HepG2 (cell line): ENCODE results near the gene RALY. TPM values are rescaled to one million over a fixed set of nuclear protein-coding genes. Genes with fewer than 3 reads are reported as not detected.

Experiments used
- BORCS8-MEF2B ChIP-seq: sonication (generic); formaldehyde crosslinking; IDR thresholded peaks from 2 replicates; pipeline ENCODE4 v1.8.0; 2022; ENCODE audit warnings: mild to moderate bottlenecking, missing genetic modification reagents
- IKZF4 ChIP-seq: sonication (generic); formaldehyde crosslinking; IDR thresholded peaks from 2 replicates; pipeline ENCODE4 v1.5.1; 2020; ENCODE audit warnings: borderline replicate concordance, mild to moderate bottlenecking, low read depth, missing genetic modification reagents; ENCODE audit errors: not compliant biosample characterization
- KLF15 ChIP-seq: sonication (generic); formaldehyde crosslinking; IDR thresholded peaks from 2 replicates; pipeline ENCODE4 v1.8.1; 2023; ENCODE audit warnings: borderline replicate concordance, mild to moderate bottlenecking, inconsistent platforms, missing genetic modification reagents, mixed read lengths
- SETDB1 ChIP-seq: sonication (generic); formaldehyde crosslinking; IDR thresholded peaks from 2 replicates; pipeline ENCODE4 v1.5.1; 2020; ENCODE audit warnings: missing genetic modification reagents, mild to moderate bottlenecking, borderline replicate concordance
- SMAD3 ChIP-seq: sonication (generic); formaldehyde crosslinking; IDR thresholded peaks from 2 replicates; pipeline ENCODE4 v1.4.0; 2020; ENCODE audit warnings: missing genetic modification reagents
- ZFP36 ChIP-seq: fragments of 150-350 bp; IDR thresholded peaks from 2 replicates; pipeline ENCODE4 v1.6.1; 2018; ENCODE audit warnings: borderline replicate concordance, low read length, low read depth; ENCODE audit not compliant: partially characterized antibody
- ZMYM3 ChIP-seq: sonication (generic); formaldehyde crosslinking; IDR thresholded peaks from 2 replicates; pipeline ENCODE4 v1.5.1; 2020; ENCODE audit warnings: mild to moderate bottlenecking, missing genetic modification reagents
- ZNF652 ChIP-seq: IDR thresholded peaks from 2 replicates; pipeline ENCODE4 v1.6.1; 2016; ENCODE audit warnings: low read depth, borderline replicate concordance
- polyA plus RNA-seq, 8 experiments: library from polyadenylated mRNA; depleted of rRNA in 3 of 8; stranded (reverse) in 7 of 8; unstranded in 1 of 8; fragments of >200 nt; fragmentation: Illumina TruSeq in 4 of 8; extraction: Trizol in 4 of 8; gene quantifications; 2 replicates each; pipeline versions ENCODE4 v1.2.1 to v1.2.3, GENCODE V29; 2011 to 2016; ENCODE audit warnings: low read depth in 4 of 8, missing spikeins in 1 of 8, mixed read lengths in 1 of 8; ENCODE audit not compliant: insufficient read depth in 1 of 8
- total RNA-seq, 5 experiments: library from RNA; depleted of rRNA; stranded (reverse); fragments of >200 nt; fragmentation: Illumina TruSeq; extraction: Trizol; gene quantifications; 2 replicates each; pipeline ENCODE4 v1.2.3, GENCODE V29; 2016; ENCODE audit warnings: low read depth in 1 of 5
- TF ChIP-seq, protein P1 (sequence below): conservative IDR thresholded peaks from 2 replicates; pipeline ENCODE4 v1.6.1; 2018; ENCODE audit warnings: missing genetic modification reagents
- TF ChIP-seq, protein P2 (sequence below): sonication (generic); formaldehyde crosslinking; IDR thresholded peaks from 2 replicates; pipeline ENCODE4 v1.9.0; 2021; ENCODE audit warnings: missing genetic modification reagents, mild to moderate bottlenecking, borderline replicate concordance
- TF ChIP-seq, protein P3 (sequence below): sonication (generic); formaldehyde crosslinking; IDR thresholded peaks from 2 replicates; pipeline ENCODE4 v1.4.0; 2020; ENCODE audit warnings: mild to moderate bottlenecking, missing genetic modification reagents
- TF ChIP-seq, protein P4 (sequence below): sonication (generic); formaldehyde crosslinking; IDR thresholded peaks from 2 replicates; pipeline ENCODE4 v1.8.1; 2023; ENCODE audit warnings: mild to moderate bottlenecking, moderate library complexity, missing genetic modification reagents
- TF ChIP-seq, protein P5 (sequence below): sonication (generic); formaldehyde crosslinking; IDR thresholded peaks from 2 replicates; pipeline ENCODE4 v1.4.0; 2020; ENCODE audit warnings: missing genetic modification reagents, borderline replicate concordance

Gene RALY
- total and polyA plus RNA-seq, 2 of the 13 experiments (the other 11 are each of a cell fraction or from before 2014, with no cell fraction given) = 178 to 186 TPM

DNA sequence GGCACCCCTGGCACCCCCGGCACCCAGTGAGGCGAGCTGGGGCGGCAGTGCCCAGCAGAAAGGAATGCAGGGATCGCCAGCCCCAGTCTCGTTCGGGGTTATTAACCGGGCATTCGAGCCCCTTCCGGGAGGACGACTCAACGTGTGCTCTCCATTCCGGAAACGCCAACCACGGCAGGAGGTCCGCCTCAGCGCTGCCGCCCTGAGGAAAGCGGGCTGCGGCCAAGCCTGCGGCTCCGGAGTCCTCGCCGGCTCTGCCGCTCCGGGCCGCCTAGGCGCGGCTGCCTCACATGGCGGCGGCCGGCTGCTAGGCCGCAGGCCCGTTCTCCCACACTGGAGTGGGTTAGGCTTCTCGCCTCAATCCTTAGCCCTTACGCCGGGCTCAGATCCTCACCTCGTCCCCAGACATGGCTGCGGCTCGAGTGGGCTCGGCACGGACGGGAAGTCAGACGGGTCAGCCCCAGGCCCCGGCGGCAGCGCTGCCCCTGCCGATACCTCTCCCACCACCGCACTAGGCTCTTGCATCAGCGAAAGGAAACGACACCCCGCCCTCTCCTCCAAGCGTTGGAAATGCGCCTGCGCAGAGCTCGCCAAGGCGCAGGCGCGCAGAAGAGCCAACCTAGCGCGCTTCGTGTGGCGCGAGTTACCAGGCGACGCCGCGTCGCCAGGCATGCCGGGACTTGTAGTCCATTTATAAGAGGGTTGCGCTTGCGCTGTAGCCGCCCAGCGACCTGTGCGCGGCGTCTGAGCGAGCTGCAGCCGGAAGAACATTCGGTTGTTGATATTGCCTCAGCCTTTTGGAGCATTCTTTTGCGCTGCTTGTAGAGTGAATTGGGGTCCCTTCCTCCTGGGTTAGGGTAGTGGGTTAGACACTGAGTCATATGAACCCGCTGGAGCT lies 118.2 kb downstream of the RALY start, which contains the start of gene EIF2S2 (continued):
- TF ChIP-seq, protein P1, sequence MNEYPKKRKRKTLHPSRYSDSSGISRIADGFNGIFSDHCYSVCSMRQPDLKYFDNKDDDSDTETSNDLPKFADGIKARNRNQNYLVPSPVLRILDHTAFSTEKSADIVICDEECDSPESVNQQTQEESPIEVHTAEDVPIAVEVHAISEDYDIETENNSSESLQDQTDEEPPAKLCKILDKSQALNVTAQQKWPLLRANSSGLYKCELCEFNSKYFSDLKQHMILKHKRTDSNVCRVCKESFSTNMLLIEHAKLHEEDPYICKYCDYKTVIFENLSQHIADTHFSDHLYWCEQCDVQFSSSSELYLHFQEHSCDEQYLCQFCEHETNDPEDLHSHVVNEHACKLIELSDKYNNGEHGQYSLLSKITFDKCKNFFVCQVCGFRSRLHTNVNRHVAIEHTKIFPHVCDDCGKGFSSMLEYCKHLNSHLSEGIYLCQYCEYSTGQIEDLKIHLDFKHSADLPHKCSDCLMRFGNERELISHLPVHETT (CRISPR knock-in tag) = peak; percentile 39; the same call in 1 of the 2 replicates
- TF ChIP-seq ZNF652 (CRISPR knock-in tag) = 0 out of 2 replicates have a peak, but pooled peaks have one; percentile 7
- peak; percentile 96 for TF ChIP-seq IKZF4 (CRISPR knock-in tag)
- no peak for TF ChIP-seq SETDB1 (CRISPR knock-in tag)
- TF ChIP-seq, protein P2, sequence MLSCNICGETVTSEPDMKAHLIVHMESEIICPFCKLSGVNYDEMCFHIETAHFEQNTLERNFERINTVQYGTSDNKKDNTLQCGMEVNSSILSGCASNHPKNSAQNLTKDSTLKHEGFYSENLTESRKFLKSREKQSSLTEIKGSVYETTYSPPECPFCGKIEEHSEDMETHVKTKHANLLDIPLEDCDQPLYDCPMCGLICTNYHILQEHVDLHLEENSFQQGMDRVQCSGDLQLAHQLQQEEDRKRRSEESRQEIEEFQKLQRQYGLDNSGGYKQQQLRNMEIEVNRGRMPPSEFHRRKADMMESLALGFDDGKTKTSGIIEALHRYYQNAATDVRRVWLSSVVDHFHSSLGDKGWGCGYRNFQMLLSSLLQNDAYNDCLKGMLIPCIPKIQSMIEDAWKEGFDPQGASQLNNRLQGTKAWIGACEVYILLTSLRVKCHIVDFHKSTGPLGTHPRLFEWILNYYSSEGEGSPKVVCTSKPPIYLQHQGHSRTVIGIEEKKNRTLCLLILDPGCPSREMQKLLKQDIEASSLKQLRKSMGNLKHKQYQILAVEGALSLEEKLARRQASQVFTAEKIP = no peak
- peak; percentile 94 for TF ChIP-seq SMAD3 (CRISPR knock-in tag)
- no peak; the same call in none of the 2 replicates for TF ChIP-seq KLF15 (CRISPR knock-in tag)
- TF ChIP-seq, protein P3, sequence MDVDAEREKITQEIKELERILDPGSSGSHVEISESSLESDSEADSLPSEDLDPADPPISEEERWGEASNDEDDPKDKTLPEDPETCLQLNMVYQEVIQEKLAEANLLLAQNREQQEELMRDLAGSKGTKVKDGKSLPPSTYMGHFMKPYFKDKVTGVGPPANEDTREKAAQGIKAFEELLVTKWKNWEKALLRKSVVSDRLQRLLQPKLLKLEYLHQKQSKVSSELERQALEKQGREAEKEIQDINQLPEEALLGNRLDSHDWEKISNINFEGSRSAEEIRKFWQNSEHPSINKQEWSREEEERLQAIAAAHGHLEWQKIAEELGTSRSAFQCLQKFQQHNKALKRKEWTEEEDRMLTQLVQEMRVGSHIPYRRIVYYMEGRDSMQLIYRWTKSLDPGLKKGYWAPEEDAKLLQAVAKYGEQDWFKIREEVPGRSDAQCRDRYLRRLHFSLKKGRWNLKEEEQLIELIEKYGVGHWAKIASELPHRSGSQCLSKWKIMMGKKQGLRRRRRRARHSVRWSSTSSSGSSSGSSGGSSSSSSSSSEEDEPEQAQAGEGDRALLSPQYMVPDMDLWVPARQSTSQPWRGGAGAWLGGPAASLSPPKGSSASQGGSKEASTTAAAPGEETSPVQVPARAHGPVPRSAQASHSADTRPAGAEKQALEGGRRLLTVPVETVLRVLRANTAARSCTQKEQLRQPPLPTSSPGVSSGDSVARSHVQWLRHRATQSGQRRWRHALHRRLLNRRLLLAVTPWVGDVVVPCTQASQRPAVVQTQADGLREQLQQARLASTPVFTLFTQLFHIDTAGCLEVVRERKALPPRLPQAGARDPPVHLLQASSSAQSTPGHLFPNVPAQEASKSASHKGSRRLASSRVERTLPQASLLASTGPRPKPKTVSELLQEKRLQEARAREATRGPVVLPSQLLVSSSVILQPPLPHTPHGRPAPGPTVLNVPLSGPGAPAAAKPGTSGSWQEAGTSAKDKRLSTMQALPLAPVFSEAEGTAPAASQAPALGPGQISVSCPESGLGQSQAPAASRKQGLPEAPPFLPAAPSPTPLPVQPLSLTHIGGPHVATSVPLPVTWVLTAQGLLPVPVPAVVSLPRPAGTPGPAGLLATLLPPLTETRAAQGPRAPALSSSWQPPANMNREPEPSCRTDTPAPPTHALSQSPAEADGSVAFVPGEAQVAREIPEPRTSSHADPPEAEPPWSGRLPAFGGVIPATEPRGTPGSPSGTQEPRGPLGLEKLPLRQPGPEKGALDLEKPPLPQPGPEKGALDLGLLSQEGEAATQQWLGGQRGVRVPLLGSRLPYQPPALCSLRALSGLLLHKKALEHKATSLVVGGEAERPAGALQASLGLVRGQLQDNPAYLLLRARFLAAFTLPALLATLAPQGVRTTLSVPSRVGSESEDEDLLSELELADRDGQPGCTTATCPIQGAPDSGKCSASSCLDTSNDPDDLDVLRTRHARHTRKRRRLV (CRISPR knock-in tag) = peak; percentile 91
- TF ChIP-seq ZFP36 = no peak
- TF ChIP-seq, protein P4, sequence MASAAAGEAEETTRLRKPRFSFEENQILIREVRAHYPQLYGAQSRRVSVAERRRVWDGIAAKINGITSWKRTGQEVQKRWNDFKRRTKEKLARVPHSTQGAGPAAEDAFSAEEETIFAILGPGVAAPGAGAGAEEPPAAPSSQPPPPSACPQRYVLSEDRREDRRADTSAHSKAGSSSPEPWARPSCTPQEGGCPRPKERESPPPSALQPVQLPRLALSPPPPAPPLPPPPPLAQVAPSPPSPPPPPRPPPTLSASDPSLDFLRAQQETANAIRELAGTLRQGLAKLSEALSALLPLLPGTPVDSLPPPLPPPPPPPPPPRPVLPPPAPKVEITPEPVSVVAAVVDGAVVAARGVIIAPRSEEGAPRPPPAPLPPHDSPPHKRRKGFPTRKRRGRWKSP = peak; percentile 97
- TF ChIP-seq, protein P5, sequence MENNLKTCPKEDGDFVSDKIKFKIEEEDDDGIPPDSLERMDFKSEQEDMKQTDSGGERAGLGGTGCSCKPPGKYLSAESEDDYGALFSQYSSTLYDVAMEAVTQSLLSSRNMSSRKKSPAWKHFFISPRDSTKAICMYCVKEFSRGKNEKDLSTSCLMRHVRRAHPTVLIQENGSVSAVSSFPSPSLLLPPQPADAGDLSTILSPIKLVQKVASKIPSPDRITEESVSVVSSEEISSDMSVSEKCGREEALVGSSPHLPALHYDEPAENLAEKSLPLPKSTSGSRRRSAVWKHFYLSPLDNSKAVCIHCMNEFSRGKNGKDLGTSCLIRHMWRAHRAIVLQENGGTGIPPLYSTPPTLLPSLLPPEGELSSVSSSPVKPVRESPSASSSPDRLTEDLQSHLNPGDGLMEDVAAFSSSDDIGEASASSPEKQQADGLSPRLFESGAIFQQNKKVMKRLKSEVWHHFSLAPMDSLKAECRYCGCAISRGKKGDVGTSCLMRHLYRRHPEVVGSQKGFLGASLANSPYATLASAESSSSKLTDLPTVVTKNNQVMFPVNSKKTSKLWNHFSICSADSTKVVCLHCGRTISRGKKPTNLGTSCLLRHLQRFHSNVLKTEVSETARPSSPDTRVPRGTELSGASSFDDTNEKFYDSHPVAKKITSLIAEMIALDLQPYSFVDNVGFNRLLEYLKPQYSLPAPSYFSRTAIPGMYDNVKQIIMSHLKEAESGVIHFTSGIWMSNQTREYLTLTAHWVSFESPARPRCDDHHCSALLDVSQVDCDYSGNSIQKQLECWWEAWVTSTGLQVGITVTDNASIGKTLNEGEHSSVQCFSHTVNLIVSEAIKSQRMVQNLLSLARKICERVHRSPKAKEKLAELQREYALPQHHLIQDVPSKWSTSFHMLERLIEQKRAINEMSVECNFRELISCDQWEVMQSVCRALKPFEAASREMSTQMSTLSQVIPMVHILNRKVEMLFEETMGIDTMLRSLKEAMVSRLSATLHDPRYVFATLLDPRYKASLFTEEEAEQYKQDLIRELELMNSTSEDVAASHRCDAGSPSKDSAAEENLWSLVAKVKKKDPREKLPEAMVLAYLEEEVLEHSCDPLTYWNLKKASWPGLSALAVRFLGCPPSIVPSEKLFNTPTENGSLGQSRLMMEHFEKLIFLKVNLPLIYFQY = peak; percentile 96
- peak; percentile 96 for TF ChIP-seq BORCS8-MEF2B (CRISPR knock-in tag)
- peak; percentile 24; the same call in 1 of the 2 replicates for TF ChIP-seq ZMYM3
